H9 (cell line): ENCODE data around the gene RABGAP1L. TPM values are rescaled to one million over a fixed set of nuclear protein-coding genes. Genes with fewer than 3 reads are reported as not detected.

ENCODE experiments used
- DNase-seq: peaks from one replicate; pipeline ENCODE4 v3.0.0-alpha.2; 2017
- H2AFZ ChIP-seq: one replicate; pipeline ENCODE4 v1.6.1; 2013; ENCODE audit warnings: mild to moderate bottlenecking, low read length, control low read depth, moderate library complexity
- H2AK5ac ChIP-seq: 2 replicates; pipeline ENCODE4 v1.6.1; 2013; ENCODE audit warnings: low read length, control low read depth, mixed read lengths; ENCODE audit not compliant: insufficient read length
- H2BK120ac ChIP-seq: one replicate; pipeline ENCODE4 v1.6.1; 2013; ENCODE audit warnings: low read depth, mild to moderate bottlenecking, low read length, control low read depth, inconsistent platforms; ENCODE audit not compliant: poor library complexity, severe bottlenecking
- H2BK12ac ChIP-seq: 2 replicates; pipeline ENCODE4 v1.6.1; 2013; ENCODE audit warnings: low read length, control low read depth, mixed read lengths, low read depth; ENCODE audit not compliant: insufficient read length
- H2BK15ac ChIP-seq: 2 replicates; pipeline ENCODE4 v1.6.1; 2013; ENCODE audit warnings: low read depth, low read length, control low read depth
- H2BK20ac ChIP-seq: one replicate; pipeline ENCODE4 v1.6.1; 2013; ENCODE audit warnings: low read depth, mild to moderate bottlenecking, low read length, control low read depth, inconsistent platforms; ENCODE audit not compliant: poor library complexity, severe bottlenecking
- H2BK5ac ChIP-seq: 2 replicates; pipeline ENCODE4 v1.6.1; 2013; ENCODE audit warnings: low read length, control low read depth, mixed read lengths; ENCODE audit not compliant: insufficient read length
- H3K14ac ChIP-seq: 2 replicates; pipeline ENCODE4 v1.6.1; 2013; ENCODE audit warnings: low read length, control low read depth; ENCODE audit not compliant: insufficient read depth
- H3K18ac ChIP-seq: 2 replicates; pipeline ENCODE4 v1.6.1; 2013; ENCODE audit warnings: low read depth, mild to moderate bottlenecking, mixed read lengths, low read length, control low read depth; ENCODE audit not compliant: insufficient read length
- H3K23ac ChIP-seq: 2 replicates; pipeline ENCODE4 v1.6.1; 2013; ENCODE audit warnings: low read length, control low read depth, mixed read lengths, low read depth; ENCODE audit not compliant: insufficient read length
- H3K23me2 ChIP-seq: 2 replicates; pipeline ENCODE4 v1.6.1; 2013; ENCODE audit warnings: low read depth, mild to moderate bottlenecking, mixed read lengths, low read length, control low read depth; ENCODE audit not compliant: insufficient read length, poor library complexity, severe bottlenecking
- H3K27ac ChIP-seq: 2 replicates; pipeline ENCODE4 v1.5.1; 2013; ENCODE audit warnings: low read length, control low read depth, mixed read lengths, low read depth; ENCODE audit not compliant: insufficient read length
- H3K27me3 ChIP-seq: 2 replicates; pipeline ENCODE4 v1.6.1; 2013; ENCODE audit warnings: low read length, control low read depth, inconsistent platforms; ENCODE audit not compliant: insufficient read depth
- H3K4ac ChIP-seq: 2 replicates; pipeline ENCODE4 v1.6.1; 2013; ENCODE audit warnings: low read depth, mild to moderate bottlenecking, control low read depth, inconsistent platforms, low read length, moderate library complexity
- H3K4me1 ChIP-seq: 2 replicates; pipeline ENCODE4 v1.6.1; 2013; ENCODE audit warnings: low read length, control low read depth, inconsistent platforms; ENCODE audit not compliant: insufficient read depth
- H3K4me2 ChIP-seq: 2 replicates; pipeline ENCODE4 v1.6.1; 2013; ENCODE audit warnings: low read length, control low read depth, mixed read lengths; ENCODE audit not compliant: insufficient read length, insufficient read depth
- H3K56ac ChIP-seq: 2 replicates; pipeline ENCODE4 v1.6.1; 2013; ENCODE audit warnings: low read depth, mild to moderate bottlenecking, mixed read lengths, low read length, control low read depth; ENCODE audit not compliant: insufficient read length
- H3K79me1 ChIP-seq: 2 replicates; pipeline ENCODE4 v1.6.1; 2013; ENCODE audit warnings: low read depth, mild to moderate bottlenecking, moderate library complexity, low read length, control low read depth, inconsistent platforms; ENCODE audit not compliant: insufficient read depth, poor library complexity, severe bottlenecking
- H3K79me2 ChIP-seq: 2 replicates; pipeline ENCODE4 v1.6.1; 2013; ENCODE audit warnings: low read length, control low read depth, inconsistent platforms; ENCODE audit not compliant: insufficient read depth
- H3K9ac ChIP-seq: 2 replicates; pipeline ENCODE4 v1.6.1; 2013; ENCODE audit warnings: low read length, control low read depth, mixed read lengths; ENCODE audit not compliant: insufficient read length; ENCODE audit errors: extremely low read depth
- H3K9me3 ChIP-seq: one replicate; pipeline ENCODE4 v1.6.1; 2013; ENCODE audit warnings: low read depth, low read length, inconsistent platforms; ENCODE audit not compliant: control insufficient read depth
- H3T11ph ChIP-seq: one replicate; pipeline ENCODE4 v1.6.1; 2013; ENCODE audit warnings: mild to moderate bottlenecking, low read length, control low read depth, inconsistent platforms
- H4K20me1 ChIP-seq: one replicate; pipeline ENCODE4 v1.6.1; 2013; ENCODE audit not compliant: control insufficient read depth, insufficient read length, insufficient read depth
- H4K5ac ChIP-seq: 2 replicates; pipeline ENCODE4 v1.6.1; 2013; ENCODE audit warnings: low read depth, mild to moderate bottlenecking, mixed read lengths, low read length, control low read depth; ENCODE audit not compliant: insufficient read length
- H4K8ac ChIP-seq: replicated peaks from 2 replicates; pipeline ENCODE4 v1.6.1; 2013; ENCODE audit warnings: low read length, control low read depth, mixed read lengths, low read depth; ENCODE audit not compliant: insufficient read length
- H4K91ac ChIP-seq: 2 replicates; pipeline ENCODE4 v1.6.1; 2013; ENCODE audit warnings: low read depth, mild to moderate bottlenecking, moderate library complexity, mixed read lengths, low read length, control low read depth; ENCODE audit not compliant: insufficient read length
- H3K27ac Mint-ChIP-seq, 3 experiments: 2 replicates in 2 of 3; 3 replicates in 1 of 3; pipeline ENCODE4 v1.8.0; 2020 to 2021; ENCODE audit warnings: mixed read lengths in 3 of 3, mild to moderate bottlenecking in 1 of 3, moderate library complexity in 1 of 3
- H3K27me3 Mint-ChIP-seq: 2 replicates; pipeline ENCODE4 v1.8.0; 2021; ENCODE audit warnings: low read depth, mild to moderate bottlenecking, moderate library complexity, mixed read lengths
- H3K36me3 Mint-ChIP-seq, 3 experiments: 2 replicates in 2 of 3; 3 replicates in 1 of 3; pipeline ENCODE4 v1.8.0; 2020 to 2021; ENCODE audit warnings: low read depth in 3 of 3, mixed read lengths in 3 of 3; ENCODE audit not compliant: insufficient read depth in 1 of 3
- H3K4me1 Mint-ChIP-seq, 2 experiments: 2 replicates each; pipeline ENCODE4 v1.8.0; 2020; ENCODE audit warnings: mixed read lengths in 2 of 2
- H3K4me3 Mint-ChIP-seq, 2 experiments: 2 replicates in 1 of 2; 3 replicates in 1 of 2; pipeline ENCODE4 v1.8.0; 2020 to 2021; ENCODE audit warnings: mild to moderate bottlenecking in 2 of 2, mixed read lengths in 2 of 2, moderate library complexity in 1 of 2
- H3K9me3 Mint-ChIP-seq, 2 experiments: 2 replicates in 1 of 2; 3 replicates in 1 of 2; pipeline ENCODE4 v1.8.0; 2020; ENCODE audit warnings: mild to moderate bottlenecking in 2 of 2, mixed read lengths in 2 of 2, moderate library complexity in 1 of 2
- CTCF ChIP-seq: fragments of 200-600 bp; sonication (generic); conservative IDR thresholded peaks from 3 replicates; pipeline ENCODE4 v1.8.0; 2021; ENCODE audit warnings: antibody characterized with exemption, mild to moderate bottlenecking
- WGBS: extraction: QIAGEN DNeasy Blood & Tissue Kit; methylation state at CpG from one replicate; pipeline ENCODE4 v1.1.7; 2013; ENCODE audit warnings: missing lambda C conversion rate, low lambda C conversion rate, mixed read lengths; ENCODE audit not compliant: insufficient read length; ENCODE audit errors: extremely low coverage; 5-methylcytosine and 5-hydroxymethylcytosine counted together
- total RNA-seq: library from RNA; stranded (reverse); gene quantifications from 2 replicates; pipeline ENCODE4 v1.2.1, GENCODE V29; 2021

Gene RABGAP1L
- total RNA-seq, 1 experiment from 2014 or later = 147 TPM

DNA sequence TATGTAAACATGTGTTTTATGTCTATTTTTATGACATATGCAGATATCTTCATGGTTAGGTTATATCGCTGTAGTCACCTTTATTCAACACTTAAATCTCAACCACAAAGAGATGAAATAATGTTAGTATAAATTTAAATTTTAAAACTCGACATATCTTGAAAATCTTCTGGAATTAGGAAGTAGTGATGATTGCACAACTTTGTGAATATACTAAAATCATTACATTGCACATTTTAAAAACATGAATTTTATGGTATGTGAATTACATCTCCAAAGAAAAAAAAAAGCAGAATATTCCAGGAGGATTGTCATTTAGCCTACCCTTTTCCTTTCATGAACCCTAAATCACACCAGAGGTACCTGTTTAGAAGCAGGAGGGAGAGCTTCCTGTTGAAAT, 801.0 kb downstream of the RABGAP1L start:
- peaks cover 16 to 48% (median 47%) of the 10 kb centered on the region in 3 experiments; a peak in 6 of 7 replicates for H3K36me3 Mint-ChIP-seq

More for the DNA sequence above, 801.0 kb downstream of the RABGAP1L start:
- Histone ChIP-seq H4K91ac (no peak overlapping the region), H3K14ac (no peak overlapping the region), H3K9ac (no peak overlapping the region), H2BK12ac (no peak overlapping the region), H3T11ph (no peak overlapping the region), H3K4me2 (no peak overlapping the region), H2BK15ac (no peak overlapping the region), H3K56ac (no peak overlapping the region), H3K79me1 (no peaks in the 10 kb centered on the region), H2BK5ac (no peak overlapping the region), H4K20me1 (no peaks in the 10 kb centered on the region), H2AK5ac (no peak overlapping the region), H3K23ac (no peak overlapping the region), H4K8ac (no peak overlapping the region), H3K79me2 (no peaks in the 10 kb centered on the region), H3K27ac (no peak overlapping the region), H2BK20ac (no peak overlapping the region), H2AFZ (no peak overlapping the region), H3K4me1 (peaks cover under 1% of the 10 kb centered on the region; the same call in 1 of the 2 replicates), H3K23me2 (no peaks in the 10 kb centered on the region), H3K27me3 (no peaks in the 10 kb centered on the region), H2BK120ac (no peak overlapping the region), H3K9me3 (no peaks in the 10 kb centered on the region), H4K5ac (no peak overlapping the region), H3K18ac (no peak overlapping the region), H3K4ac (no peak overlapping the region)
- no peak for DNase-seq
- Mint-ChIP-seq H3K27me3 (no peaks in the 10 kb centered on the region), H3K4me1 (peaks cover 13% of the 10 kb centered on the region in 2 experiments), H3K27ac (0 out of 7 replicates have a peak overlapping the region, but pooled peaks of 1 of the 3 experiments have one; percentile 35), H3K4me3 (no peak overlapping the region), H3K9me3 (no peaks in the 10 kb centered on the region)
- WGBS = no CpG with 5 or more reads among the region's 2 CpGs
- no peak for TF ChIP-seq CTCF
